Measurements from ENCODE around the gene PNLIPRP3. TPM values are rescaled to one million over a fixed set of nuclear protein-coding genes. Genes with fewer than 3 reads are reported as not detected.

Gene PNLIPRP3
- total and polyA plus RNA-seq, 2 of the 8 experiments (the other 6 are each of a cell fraction or from before 2014, with no cell fraction given), result not detected

- Histone ChIP-seq H3K9me3 (ENCODE audit: insufficient read depth in 2 of 2, low read depth in 1 of 2, low read length in 1 of 2) (peaks cover 0 to 4% of the 10 kb centered on the region in 2 experiments; a peak in 1 of 4 replicates), H3K27me3 (replicated peaks in 1 of 4; ENCODE audit: control insufficient read depth in 3 of 4, extremely low read depth in 1 of 4, insufficient read depth in 3 of 4, low read length in 3 of 4) (no peaks in the 10 kb centered on the region), H3K9ac (replicated peaks in 1 of 4; ENCODE audit: extremely low read depth in 1 of 4, low read depth in 3 of 4, low read length in 3 of 4) (no peak overlapping the region), H2BK20ac (ENCODE audit: low read length) (no peak overlapping the region), H4K91ac (replicated peaks; ENCODE audit: insufficient read length, low read length) (peak overlapping the region; percentile 5), H2AFZ (ENCODE audit: low read length) (peak overlapping the region; percentile 94), H2BK5ac (ENCODE audit: low read depth, low read length) (no peak overlapping the region), H2AK5ac (ENCODE audit: low read depth, low read length) (no peak overlapping the region), H4K8ac (ENCODE audit: extremely low read depth, insufficient read depth, low read length) (no peak overlapping the region), H3K4me2 (ENCODE audit: insufficient read depth in 1 of 2, low read depth in 2 of 2, low read length in 2 of 2) (no peak overlapping the region), H3K79me1 (ENCODE audit: low read depth, low read length) (no peaks in the 10 kb centered on the region), H3K14ac (ENCODE audit: insufficient read length) (no peak overlapping the region), H2BK15ac (ENCODE audit: low read length) (no peak overlapping the region), H3K23me2 (ENCODE audit: low read depth, low read length) (no peaks in the 10 kb centered on the region), H2BK12ac (ENCODE audit: low read depth, low read length) (no peak overlapping the region), H2BK120ac (replicated peaks; ENCODE audit: low read depth, low read length) (no peak overlapping the region), H3K56ac (replicated peaks; ENCODE audit: insufficient read length, low read depth, low read length) (no peak overlapping the region), H3K27ac (ENCODE audit: low read depth, low read length) (no peak overlapping the region), H3K23ac (ENCODE audit: insufficient read length) (no peak overlapping the region), H3K4me1 (replicated peaks in 1 of 4; ENCODE audit: control insufficient read depth in 3 of 4, insufficient read depth in 4 of 4, low read length in 3 of 4) (peaks cover 0 to 4% (median under 1%) of the 10 kb centered on the region in 4 experiments; a peak in 3 of 7 replicates), H4K5ac (ENCODE audit: insufficient read length, low read depth, low read length) (peak overlapping the region; percentile 10), H3K79me2 (ENCODE audit: control insufficient read depth in 1 of 2, insufficient read depth in 2 of 2, low read length in 2 of 2) (no peaks in the 10 kb centered on the region), H3K4ac (replicated peaks; ENCODE audit: insufficient read length, low read depth, low read length) (no peak overlapping the region), H4K20me1 (replicated peaks in 1 of 2; ENCODE audit: control insufficient read depth in 1 of 2, insufficient read depth in 2 of 2, low read length in 2 of 2) (no peaks in the 10 kb centered on the region), H3K4me3 (ENCODE audit: extremely low read depth in 1 of 4, insufficient read depth in 2 of 4, low read depth in 3 of 4, low read length in 4 of 4) (no peak overlapping the region), H3K18ac (ENCODE audit: extremely low read depth, low read length) (peak overlapping the region; percentile 0; the same call in 1 of the 2 replicates), H3K36me3 (ENCODE audit: control insufficient read depth in 2 of 4, insufficient read depth in 4 of 4, low read length in 3 of 4) (no peaks in the 10 kb centered on the region)
- CTCF ChIA-PET (ENCODE audit: partially characterized antibody), result no interaction called here
- WGBS, 2 experiments (ENCODE audit: extremely low coverage in 1 of 2, insufficient coverage in 1 of 2, insufficient read length in 1 of 2, insufficient replicate concordance in 2 of 2, low coverage in 1 of 2, low lambda C conversion rate in 2 of 2, missing lambda C conversion rate in 1 of 2), result 79% methylated on average over 5 of the region's 5 CpGs; no CpG with 5 or more reads in 1 of the 2 experiments
- POLR2A ChIA-PET (ENCODE audit: partially characterized antibody), result no interaction called here
- DNase-seq (ENCODE audit: low read depth in 1 of 2, low spot score in 2 of 2) (no peak), FAIRE-seq (no peak)
- TF ChIP-seq CBX5 (IDR thresholded peaks at IDR 0.05; ENCODE audit: low read depth, low read length) (no peak), ASH2L (IDR thresholded peaks at IDR 0.05; ENCODE audit: low read length) (no peak), SIRT6 (IDR thresholded peaks at IDR 0.05; ENCODE audit: low read length) (no peak), TAF7 (optimal IDR thresholded peaks at IDR 0.05; ENCODE audit: borderline replicate concordance, low read depth, low read length) (no peak), SAP30 (IDR thresholded peaks at IDR 0.05; ENCODE audit: insufficient read depth, insufficient replicate concordance, low read length) (no peak), KDM1A (IDR thresholded peaks at IDR 0.05; ENCODE audit: borderline replicate concordance, low read length) (no peak), SIN3A (conservative IDR thresholded peaks at IDR 0.05 in 1 of 2, IDR thresholded peaks at IDR 0.05 in 1 of 2; ENCODE audit: low read depth in 1 of 2, low read length in 2 of 2) (no peak), MAX (IDR thresholded peaks at IDR 0.05) (no peak), CEBPB (IDR thresholded peaks at IDR 0.05; ENCODE audit: low read depth, low read length) (no peak), GABPA (IDR thresholded peaks at IDR 0.05; ENCODE audit: borderline replicate concordance, insufficient read depth, low read length) (no peak), CHD2 (IDR thresholded peaks at IDR 0.05; ENCODE audit: low read length) (no peak), FOSL1 (IDR thresholded peaks at IDR 0.05; ENCODE audit: insufficient read depth, low read depth, low read length) (no peak), NANOG (IDR thresholded peaks at IDR 0.05; ENCODE audit: insufficient read depth, low read depth, low read length, poor library complexity, severe bottlenecking) (no peak), RNF2 (IDR thresholded peaks at IDR 0.05; ENCODE audit: borderline replicate concordance, low read depth, low read length, missing control alignments, poor library complexity, severe bottlenecking) (no peak)
These were observed 29.4 kb upstream of the PNLIPRP3 start for GRCh38 chr10:116398224-116398623.
